HCT116 (cell line): ENCODE results near the gene PRKCD.

ENCODE experiments used
- FOSL1 ChIP-seq: IDR thresholded peaks from 2 replicates; pipeline ENCODE4 v1.6.1; 2012; ENCODE audit warnings: low read depth
- POLR2AphosphoS5 ChIP-seq: IDR thresholded peaks from 2 replicates; pipeline ENCODE4 v1.6.1; 2011; ENCODE audit warnings: mild to moderate bottlenecking, low read depth, low read length, moderate library complexity
- SIN3A ChIP-seq: IDR thresholded peaks from 2 replicates; pipeline ENCODE4 v1.6.1; 2012; ENCODE audit warnings: low read depth
- TF ChIP-seq, protein P1 (sequence below), 3 experiments: fragments of 200-600 bp in 1 of 3; sonication (generic) in 1 of 3; IDR thresholded peaks in 2 of 3; conservative IDR thresholded peaks in 1 of 3; 2 replicates each; pipeline ENCODE4 v1.5.1; 2012 to 2017; ENCODE audit warnings: low read depth in 2 of 3, low read length in 2 of 3, antibody characterized with exemption in 1 of 3, borderline replicate concordance in 1 of 3, control low read depth in 1 of 3, mild to moderate bottlenecking in 1 of 3, mixed read lengths in 1 of 3, mixed run types in 1 of 3, moderate library complexity in 1 of 3; ENCODE audit not compliant: insufficient read depth in 1 of 3
- TF ChIP-seq, protein P2 (sequence below): IDR thresholded peaks from 2 replicates; pipeline ENCODE4 v1.6.1; 2012

- no peak for TF ChIP-seq FOSL1
- TF ChIP-seq, protein P1, sequence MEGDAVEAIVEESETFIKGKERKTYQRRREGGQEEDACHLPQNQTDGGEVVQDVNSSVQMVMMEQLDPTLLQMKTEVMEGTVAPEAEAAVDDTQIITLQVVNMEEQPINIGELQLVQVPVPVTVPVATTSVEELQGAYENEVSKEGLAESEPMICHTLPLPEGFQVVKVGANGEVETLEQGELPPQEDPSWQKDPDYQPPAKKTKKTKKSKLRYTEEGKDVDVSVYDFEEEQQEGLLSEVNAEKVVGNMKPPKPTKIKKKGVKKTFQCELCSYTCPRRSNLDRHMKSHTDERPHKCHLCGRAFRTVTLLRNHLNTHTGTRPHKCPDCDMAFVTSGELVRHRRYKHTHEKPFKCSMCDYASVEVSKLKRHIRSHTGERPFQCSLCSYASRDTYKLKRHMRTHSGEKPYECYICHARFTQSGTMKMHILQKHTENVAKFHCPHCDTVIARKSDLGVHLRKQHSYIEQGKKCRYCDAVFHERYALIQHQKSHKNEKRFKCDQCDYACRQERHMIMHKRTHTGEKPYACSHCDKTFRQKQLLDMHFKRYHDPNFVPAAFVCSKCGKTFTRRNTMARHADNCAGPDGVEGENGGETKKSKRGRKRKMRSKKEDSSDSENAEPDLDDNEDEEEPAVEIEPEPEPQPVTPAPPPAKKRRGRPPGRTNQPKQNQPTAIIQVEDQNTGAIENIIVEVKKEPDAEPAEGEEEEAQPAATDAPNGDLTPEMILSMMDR (IDR thresholded peaks at IDR 0.05 in 2 of 3, conservative IDR thresholded peaks at IDR 0.05 in 1 of 3; ENCODE audit: borderline replicate concordance in 1 of 3, insufficient read depth in 1 of 3, low read depth in 2 of 3, low read length in 2 of 3), result no peak
- TF ChIP-seq, protein P2, sequence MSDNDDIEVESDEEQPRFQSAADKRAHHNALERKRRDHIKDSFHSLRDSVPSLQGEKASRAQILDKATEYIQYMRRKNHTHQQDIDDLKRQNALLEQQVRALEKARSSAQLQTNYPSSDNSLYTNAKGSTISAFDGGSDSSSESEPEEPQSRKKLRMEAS, result no peak
- no peak for TF ChIP-seq POLR2AphosphoS5
- no peak for TF ChIP-seq SIN3A
These were observed 2.7 kb downstream of the PRKCD start for GRCh38 chr3:53163444-53164387.
